IPS DF 6.9 (cell line): ENCODE data around the gene ROBO1.

ENCODE experiments used
- DNase-seq: peaks from one replicate; pipeline ENCODE4 v3.0.0-alpha.2; 2013; ENCODE audit warnings: low read depth, low spot score
- H3K27ac ChIP-seq: one replicate; pipeline ENCODE4 v1.5.1; 2013; ENCODE audit warnings: low read length, control low read depth
- H3K27me3 ChIP-seq: 2 replicates; pipeline ENCODE4 v1.6.1; 2013; ENCODE audit warnings: mild to moderate bottlenecking, low read length; ENCODE audit not compliant: control insufficient read depth, insufficient read depth
- H3K36me3 ChIP-seq: 2 replicates; pipeline ENCODE4 v1.6.1; 2013; ENCODE audit warnings: low read length; ENCODE audit not compliant: control insufficient read depth, insufficient read depth
- H3K4me1 ChIP-seq: 2 replicates; pipeline ENCODE4 v1.6.1; 2013; ENCODE audit warnings: low read length; ENCODE audit not compliant: control insufficient read depth, insufficient read depth
- H3K4me3 ChIP-seq: 2 replicates; pipeline ENCODE4 v1.5.1; 2013; ENCODE audit warnings: mild to moderate bottlenecking, low read length
- H3K9me3 ChIP-seq: 2 replicates; pipeline ENCODE4 v1.6.1; 2013; ENCODE audit warnings: low read length, inconsistent platforms; ENCODE audit not compliant: control insufficient read depth, insufficient read depth
- WGBS: extraction: QIAGEN DNeasy Blood & Tissue Kit; methylation state at CpG from one replicate; pipeline ENCODE4 v1.1.7; 2013; ENCODE audit warnings: mixed read lengths, missing lambda C conversion rate; ENCODE audit not compliant: insufficient read length, insufficient coverage; 5-methylcytosine and 5-hydroxymethylcytosine counted together

The ROBO1 gene

DNA sequence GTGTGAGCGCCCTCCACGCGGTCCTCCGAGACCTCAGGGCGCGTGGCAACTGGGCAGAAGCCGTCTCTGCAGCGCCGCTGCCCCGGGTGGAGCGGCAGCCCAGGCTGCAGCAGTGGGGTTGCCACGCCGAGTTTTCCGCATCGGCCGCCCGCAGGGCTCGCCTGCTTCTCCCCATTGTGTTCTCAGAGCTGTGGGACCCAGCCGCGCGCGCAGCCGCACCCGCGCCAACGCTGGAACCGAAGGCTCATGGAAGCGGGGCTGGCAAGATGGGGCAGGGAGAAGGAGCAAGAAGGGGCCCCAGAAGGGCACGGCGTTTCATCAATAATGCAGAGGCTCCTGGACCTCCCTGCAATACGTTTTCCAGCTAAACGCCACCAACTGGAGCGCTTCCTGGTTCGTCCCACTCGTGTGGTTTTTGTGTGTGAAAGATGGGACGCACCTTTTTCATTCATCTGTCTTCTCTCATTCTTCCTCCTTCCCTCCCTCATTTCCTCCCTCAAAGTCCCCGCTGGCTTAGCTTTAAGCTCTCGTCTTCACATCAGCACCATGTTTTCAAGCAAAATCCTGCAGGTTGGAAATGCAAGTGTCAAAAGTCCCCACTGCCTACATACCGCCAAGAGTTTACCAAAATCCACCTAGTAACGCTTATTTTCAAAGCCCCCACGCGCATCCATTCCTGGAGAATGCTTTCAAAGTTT lies 1.2 kb downstream of the ROBO1 start:
- Histone ChIP-seq H3K27me3 (peaks cover 20% of the 10 kb centered on the region), H3K4me3 (peak overlapping the region; percentile 44; the same call in 1 of the 2 replicates), H3K27ac (no peak overlapping the region), H3K4me1 (0 out of 2 replicates have a peak, but pooled peaks cover 1% of the 10 kb centered on the region), H3K36me3 (no peaks in the 10 kb centered on the region), H3K9me3 (no peaks in the 10 kb centered on the region)
- no peak for DNase-seq
- WGBS: no CpG with 5 or more reads among the region's 42 CpGs

DNA sequence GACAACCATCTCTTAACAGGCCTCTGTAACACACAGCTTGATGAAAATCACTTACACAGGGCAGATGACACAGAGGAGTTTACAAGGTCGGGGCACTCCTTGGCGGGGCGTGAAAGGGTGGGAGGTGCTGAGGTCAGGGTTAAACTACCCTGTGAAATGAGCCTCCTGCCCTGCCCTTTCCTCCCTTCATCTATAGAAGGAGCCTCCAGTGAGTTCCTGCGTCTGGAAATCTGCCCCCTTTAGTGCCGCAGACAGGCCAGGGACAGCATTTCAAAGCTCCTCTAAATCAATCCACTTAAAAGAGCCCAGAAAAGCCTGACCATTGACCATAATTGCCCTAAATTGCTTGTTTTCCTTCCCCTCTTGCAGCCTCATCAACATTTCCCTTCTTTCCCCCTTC lies 1.9 kb downstream of the ROBO1 start:
- DNase-seq: no peak
- H3K27ac ChIP-seq: no peak overlapping the region
- H3K27me3 ChIP-seq: peaks cover 20% of the 10 kb centered on the region
- H3K4me1 ChIP-seq: 0 out of 2 replicates have a peak, but pooled peaks cover 1% of the 10 kb centered on the region
- no peaks in the 10 kb centered on the region for H3K36me3 ChIP-seq
- no peaks in the 10 kb centered on the region for H3K9me3 ChIP-seq
- WGBS: no CpG with 5 or more reads among the region's 5 CpGs
- no peak overlapping the region for H3K4me3 ChIP-seq

DNA sequence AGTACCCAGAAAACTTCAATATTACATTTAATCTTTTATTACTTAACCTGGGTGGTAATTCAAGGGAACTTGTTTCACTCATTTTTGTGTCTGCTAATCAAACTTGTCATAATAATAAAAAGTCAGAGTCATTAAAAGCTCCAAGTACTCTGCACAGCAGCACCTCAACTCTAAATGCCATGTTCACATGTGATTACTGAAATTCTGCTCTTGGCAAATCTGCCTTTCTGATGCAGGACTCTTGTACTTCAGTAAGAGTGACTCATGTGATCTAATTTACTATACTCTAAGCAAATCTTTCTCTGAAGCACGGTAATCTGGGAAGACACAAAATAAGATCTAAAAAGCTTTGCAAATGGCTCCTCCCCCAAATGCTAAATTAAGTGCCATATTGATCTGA lies 6.4 kb downstream of the ROBO1 start:
- no peak for DNase-seq
- Histone ChIP-seq H3K27me3 (peaks cover 7% of the 10 kb centered on the region), H3K4me1 (no peaks in the 10 kb centered on the region), H3K4me3 (no peak overlapping the region), H3K36me3 (no peaks in the 10 kb centered on the region), H3K9me3 (no peaks in the 10 kb centered on the region), H3K27ac (no peak overlapping the region)
- WGBS: no CpG with 5 or more reads among the region's 1 CpG

DNA sequence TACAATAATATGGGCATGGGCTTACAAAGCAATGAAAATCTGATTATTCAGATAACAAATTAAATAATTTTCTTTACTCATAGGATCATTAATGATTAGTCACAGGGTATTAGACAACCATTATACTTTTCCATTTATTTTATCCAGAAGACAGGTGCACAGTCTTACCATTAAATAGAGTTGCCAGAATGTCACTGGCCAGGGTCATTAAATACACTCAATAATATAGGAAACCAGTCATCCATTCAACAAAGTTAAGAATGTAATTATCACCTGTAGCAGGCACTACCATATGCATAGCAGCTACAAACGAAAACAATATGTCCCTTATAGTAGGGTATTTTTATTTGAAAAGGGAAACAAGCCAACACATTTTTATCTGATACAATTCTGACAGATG lies 16.1 kb downstream of the ROBO1 start:
- H3K36me3 ChIP-seq: no peaks in the 10 kb centered on the region
- WGBS: no CpG with 5 or more reads among the region's 1 CpG
- DNase-seq: no peak

DNA sequence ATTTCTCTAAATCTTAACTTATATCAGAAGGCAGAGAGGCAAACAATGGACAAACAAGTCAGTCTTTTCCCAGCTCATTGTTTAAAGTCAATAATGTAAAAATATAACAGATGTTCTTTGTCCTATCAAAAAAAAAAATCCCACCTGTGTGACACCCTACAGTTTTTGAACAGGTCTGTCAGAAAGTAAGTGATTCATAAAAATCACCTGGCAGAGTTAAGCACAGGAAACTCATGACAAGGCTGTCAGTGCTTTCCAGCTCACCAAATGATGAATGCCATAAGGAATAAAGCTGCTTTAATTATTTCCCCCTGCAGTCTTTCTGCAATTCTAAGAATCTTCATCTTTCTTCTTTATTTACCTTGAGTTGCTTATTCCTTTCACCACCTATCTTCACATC lies 30.3 kb downstream of the ROBO1 start:
- no peak overlapping the region for H3K27ac ChIP-seq
- no peaks in the 10 kb centered on the region for H3K27me3 ChIP-seq
- no peak overlapping the region for H3K4me3 ChIP-seq
- no peak for DNase-seq
- no peaks in the 10 kb centered on the region for H3K4me1 ChIP-seq
- no peaks in the 10 kb centered on the region for H3K9me3 ChIP-seq
- H3K36me3 ChIP-seq: no peaks in the 10 kb centered on the region

More for the DNA sequence above, 16.1 kb downstream of the ROBO1 start:
- Histone ChIP-seq H3K27ac (no peak overlapping the region), H3K9me3 (no peaks in the 10 kb centered on the region), H3K27me3 (no peaks in the 10 kb centered on the region), H3K4me1 (no peaks in the 10 kb centered on the region; the same call in 1 of the 2 replicates), H3K4me3 (no peak overlapping the region)

DNA sequence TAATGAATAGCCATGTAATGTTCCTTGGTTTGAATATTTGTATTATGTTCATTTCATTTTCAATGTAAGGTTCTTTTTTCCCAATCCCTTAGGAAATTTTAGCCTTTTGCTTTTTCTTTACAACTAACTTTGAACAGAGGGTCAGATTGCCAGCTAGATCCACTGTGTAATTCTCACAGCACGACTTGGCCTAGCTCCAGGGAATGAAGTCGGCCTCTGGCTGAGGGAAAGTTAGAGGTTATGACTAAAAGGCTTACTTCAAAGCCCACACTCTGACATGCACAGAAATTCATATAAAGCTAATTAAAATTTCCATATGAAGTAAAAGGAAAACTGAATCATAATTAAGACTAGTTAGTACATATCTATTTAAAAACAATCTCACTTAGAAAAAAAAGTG lies 38.7 kb downstream of the ROBO1 start:
- DNase-seq: no peak
- Histone ChIP-seq H3K27me3 (no peaks in the 10 kb centered on the region), H3K9me3 (no peaks in the 10 kb centered on the region), H3K27ac (no peak overlapping the region), H3K4me3 (no peak overlapping the region), H3K36me3 (no peaks in the 10 kb centered on the region), H3K4me1 (no peaks in the 10 kb centered on the region)
- WGBS: no CpG with 5 or more reads among the region's 2 CpGs

DNA sequence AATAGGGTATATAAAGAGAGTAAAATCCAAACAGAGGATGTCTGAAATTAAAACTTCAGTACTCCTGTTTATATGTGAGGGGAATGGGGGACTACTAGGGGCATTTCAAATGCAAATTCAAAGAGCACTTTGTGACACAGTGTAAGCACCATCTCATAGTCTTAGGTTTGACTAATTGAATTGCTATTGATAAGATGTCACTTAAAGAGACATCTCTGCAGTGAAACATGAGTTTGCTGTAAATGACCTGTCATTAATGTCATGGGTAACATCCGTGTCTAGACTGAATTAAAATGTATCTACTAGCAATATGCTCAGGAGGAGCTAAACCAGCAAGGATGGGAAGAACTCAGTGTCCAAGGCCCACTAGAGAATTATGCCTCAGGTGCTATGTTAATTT lies 41.0 kb downstream of the ROBO1 start:
- no peak for DNase-seq
- Histone ChIP-seq H3K9me3 (no peaks in the 10 kb centered on the region), H3K27me3 (no peaks in the 10 kb centered on the region), H3K4me1 (no peaks in the 10 kb centered on the region), H3K36me3 (no peaks in the 10 kb centered on the region), H3K27ac (no peak overlapping the region), H3K4me3 (no peak overlapping the region)
- WGBS: no CpG with 5 or more reads among the region's 1 CpG

DNA sequence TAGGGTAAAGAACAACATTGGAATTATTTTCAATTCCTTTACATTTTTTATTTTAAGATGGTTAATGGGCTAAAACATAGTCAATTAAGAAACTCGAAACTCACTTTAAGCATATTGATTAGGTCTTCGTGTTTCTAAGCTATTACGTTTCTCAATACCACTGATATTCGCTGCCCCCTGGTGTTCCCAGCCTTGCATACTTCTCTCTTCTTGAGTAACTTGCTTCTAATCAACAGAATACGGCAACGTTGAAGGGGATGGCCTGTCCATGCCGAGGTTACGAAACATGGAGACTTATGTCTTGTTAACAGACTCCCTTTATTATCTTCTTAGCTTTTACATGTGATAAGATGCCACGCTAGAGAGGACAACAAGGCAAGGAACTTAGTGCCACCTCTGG lies 43.6 kb downstream of the ROBO1 start:
- Histone ChIP-seq H3K4me3 (no peak overlapping the region), H3K4me1 (no peaks in the 10 kb centered on the region), H3K36me3 (no peaks in the 10 kb centered on the region), H3K27ac (no peak overlapping the region), H3K9me3 (no peaks in the 10 kb centered on the region), H3K27me3 (no peaks in the 10 kb centered on the region)
- no CpG with 5 or more reads among the region's 9 CpGs for whole genome bisulfite sequencing
- DNase-seq: peak; percentile 22

DNA sequence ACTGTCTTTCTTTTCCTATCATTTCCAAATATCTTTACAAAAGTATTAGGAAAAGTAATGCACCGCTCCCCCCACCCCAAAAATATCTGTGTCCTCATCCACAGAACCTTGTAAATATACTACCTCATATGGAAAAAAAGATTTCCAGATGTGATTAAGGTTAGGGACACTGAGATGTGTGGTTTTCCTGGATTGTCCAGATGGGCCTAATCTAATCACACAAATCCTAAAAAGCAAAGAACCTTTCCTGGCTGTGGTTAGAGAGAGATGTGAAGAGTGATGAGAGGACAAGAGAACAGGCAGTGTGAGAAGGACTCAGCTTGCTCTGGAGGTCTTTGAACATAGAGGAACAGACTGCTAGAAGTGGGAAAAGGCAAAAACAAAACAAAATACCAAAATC lies 77.7 kb downstream of the ROBO1 start:
- H3K4me3 ChIP-seq: no peak overlapping the region
- DNase-seq: no peak
- no peak overlapping the region for H3K27ac ChIP-seq
- H3K9me3 ChIP-seq: no peaks in the 10 kb centered on the region
- no peaks in the 10 kb centered on the region for H3K27me3 ChIP-seq
- H3K36me3 ChIP-seq: no peaks in the 10 kb centered on the region
- H3K4me1 ChIP-seq: no peaks in the 10 kb centered on the region
- WGBS: no CpG with 5 or more reads among the region's 1 CpG

DNA sequence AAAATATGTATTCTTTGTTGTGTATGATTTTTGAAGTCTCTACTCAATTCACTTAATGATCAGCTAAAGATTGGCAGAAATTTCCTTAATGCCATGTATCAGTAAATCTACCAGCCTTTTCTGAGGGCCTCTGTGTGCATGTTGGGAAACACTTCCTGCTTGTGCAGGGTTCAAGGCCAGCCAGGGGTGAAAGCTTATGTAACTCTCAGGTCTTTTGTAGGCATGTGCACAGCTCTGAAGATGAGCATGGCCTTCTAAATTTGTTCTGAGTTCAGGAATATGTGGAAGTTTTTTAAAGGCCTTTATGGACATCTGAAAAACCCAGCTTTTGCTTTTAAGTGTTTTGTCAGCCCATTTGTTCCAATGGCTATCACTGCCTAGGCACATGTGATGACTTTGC lies 82.7 kb downstream of the ROBO1 start:
- Histone ChIP-seq H3K9me3 (no peaks in the 10 kb centered on the region), H3K36me3 (no peaks in the 10 kb centered on the region), H3K4me1 (no peaks in the 10 kb centered on the region), H3K4me3 (no peak overlapping the region), H3K27ac (no peak overlapping the region), H3K27me3 (no peaks in the 10 kb centered on the region)
- DNase-seq: no peak

DNA sequence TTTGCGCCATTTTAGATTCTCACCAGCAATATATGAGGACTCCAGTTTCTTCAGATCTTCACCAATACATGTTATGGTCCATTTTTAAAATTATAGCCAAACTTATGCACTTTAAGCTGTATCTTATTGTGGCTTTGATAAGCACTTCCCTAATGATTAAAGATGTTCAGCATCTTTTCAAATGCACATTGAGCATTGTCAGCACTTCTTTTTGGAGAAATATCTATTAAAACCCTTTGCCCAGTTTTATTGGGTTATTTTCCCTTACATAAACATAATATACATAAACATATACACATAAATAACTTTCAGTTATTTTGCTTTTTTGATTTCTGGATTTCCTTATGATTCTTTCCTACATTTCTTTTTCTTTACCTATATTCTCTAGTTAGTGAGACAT lies 83.8 kb downstream of the ROBO1 start:
- no peak overlapping the region for H3K27ac ChIP-seq
- no peak overlapping the region for H3K4me3 ChIP-seq
- DNase-seq: no peak
- no peaks in the 10 kb centered on the region for H3K4me1 ChIP-seq
- no peaks in the 10 kb centered on the region for H3K36me3 ChIP-seq
- H3K27me3 ChIP-seq: no peaks in the 10 kb centered on the region
- no peaks in the 10 kb centered on the region for H3K9me3 ChIP-seq
- no CpG with 5 or more reads among the region's 1 CpG for WGBS
